Measurements from ENCODE around the gene BTRC. TPM values are rescaled to one million over a fixed set of nuclear protein-coding genes. Genes with fewer than 3 reads are reported as not detected.
"Not testable (repeated sequence)": the region's sequence is repeated elsewhere in the genome, so short reads cannot be mapped to it uniquely, and the experiment has no call there.

BTRC gene
- total RNA-seq, 1 donor from 2014 or later: 19.4 TPM

DNA sequence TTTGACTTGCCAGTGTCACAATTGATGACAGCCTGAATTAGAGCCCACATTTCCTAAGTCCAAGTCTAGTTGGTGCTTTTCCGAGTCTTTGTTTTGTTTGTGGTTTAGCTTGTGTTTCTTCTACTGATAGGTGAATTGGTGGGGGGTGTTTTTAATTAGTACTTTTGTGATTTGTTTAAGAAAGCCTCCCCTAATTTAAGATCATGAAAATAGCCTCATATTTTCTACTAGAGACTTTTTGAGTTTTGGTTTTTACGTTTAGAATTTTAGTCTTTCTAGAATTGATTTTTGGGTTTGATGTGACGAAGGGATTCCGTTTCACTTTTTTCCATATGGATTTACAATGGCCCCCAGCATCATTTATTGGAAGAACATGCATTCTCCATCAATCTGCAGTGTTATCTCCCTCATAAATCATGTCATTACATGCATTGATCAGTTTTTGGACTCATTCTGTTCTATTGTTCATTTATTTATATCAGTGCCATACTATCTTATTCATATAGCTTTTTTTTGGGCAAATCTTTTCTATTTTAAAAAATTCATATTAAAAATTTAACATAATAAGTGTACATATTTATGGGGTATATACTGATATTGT, 32.8 kb downstream of the BTRC start:
- POLR2A ChIA-PET: no interaction called here
- no peak overlapping the region for H3K4me3 Mint-ChIP-seq
- H3K27me3 Mint-ChIP-seq: no peaks in the 10 kb centered on the region
- intact Hi-C loops (cut with micrococcal nuclease): no loop called here
- peaks cover 12% of the 10 kb centered on the region for H3K4me1 Mint-ChIP-seq
- peaks cover 2% of the 10 kb centered on the region for H3K36me3 Mint-ChIP-seq (ENCODE audit: low read depth)
- ATAC-seq (ENCODE audit: low read depth) (no peak), DNase-seq (no peak)
- H3K27ac Mint-ChIP-seq: no peak overlapping the region
- CTCF ChIA-PET: no interaction called here
- H3K9me3 Mint-ChIP-seq: no peaks in the 10 kb centered on the region
- TF ChIP-seq, protein P1, sequence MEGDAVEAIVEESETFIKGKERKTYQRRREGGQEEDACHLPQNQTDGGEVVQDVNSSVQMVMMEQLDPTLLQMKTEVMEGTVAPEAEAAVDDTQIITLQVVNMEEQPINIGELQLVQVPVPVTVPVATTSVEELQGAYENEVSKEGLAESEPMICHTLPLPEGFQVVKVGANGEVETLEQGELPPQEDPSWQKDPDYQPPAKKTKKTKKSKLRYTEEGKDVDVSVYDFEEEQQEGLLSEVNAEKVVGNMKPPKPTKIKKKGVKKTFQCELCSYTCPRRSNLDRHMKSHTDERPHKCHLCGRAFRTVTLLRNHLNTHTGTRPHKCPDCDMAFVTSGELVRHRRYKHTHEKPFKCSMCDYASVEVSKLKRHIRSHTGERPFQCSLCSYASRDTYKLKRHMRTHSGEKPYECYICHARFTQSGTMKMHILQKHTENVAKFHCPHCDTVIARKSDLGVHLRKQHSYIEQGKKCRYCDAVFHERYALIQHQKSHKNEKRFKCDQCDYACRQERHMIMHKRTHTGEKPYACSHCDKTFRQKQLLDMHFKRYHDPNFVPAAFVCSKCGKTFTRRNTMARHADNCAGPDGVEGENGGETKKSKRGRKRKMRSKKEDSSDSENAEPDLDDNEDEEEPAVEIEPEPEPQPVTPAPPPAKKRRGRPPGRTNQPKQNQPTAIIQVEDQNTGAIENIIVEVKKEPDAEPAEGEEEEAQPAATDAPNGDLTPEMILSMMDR (IDR thresholded peaks at IDR 0.05): no peak

DNA sequence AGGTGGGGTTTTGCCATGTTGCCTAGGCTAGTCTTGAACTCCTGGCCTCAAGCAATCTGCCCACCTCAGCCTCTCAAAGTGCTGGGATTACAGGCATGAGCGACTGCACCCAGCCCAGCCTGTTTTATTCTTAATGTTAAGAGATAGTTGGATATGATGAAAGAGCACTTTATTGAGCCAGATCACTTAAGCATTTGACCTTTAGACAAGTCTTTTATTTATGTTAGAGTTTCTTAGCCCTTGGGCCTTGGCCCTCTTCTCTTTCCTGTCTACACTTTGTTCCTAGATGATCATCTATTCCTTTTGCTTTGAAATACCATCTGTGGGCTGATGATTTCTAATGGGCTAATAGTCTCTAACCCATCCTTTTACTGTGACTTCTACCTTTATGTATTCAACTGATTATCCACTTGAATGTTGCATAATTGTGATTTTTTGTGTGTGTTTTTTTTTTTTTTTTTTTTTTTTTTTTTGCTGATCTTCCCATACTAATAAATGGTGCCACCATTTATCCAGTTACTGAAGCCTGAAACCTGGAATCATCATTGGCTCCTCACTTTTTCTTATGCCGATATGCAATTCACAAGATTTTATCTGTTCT, 34.8 kb downstream of the BTRC start:
- no peaks in the 10 kb centered on the region for H3K27me3 Mint-ChIP-seq
- peaks cover 2% of the 10 kb centered on the region for H3K36me3 Mint-ChIP-seq (ENCODE audit: low read depth)
- ATAC-seq (ENCODE audit: low read depth): no peak
- TF ChIP-seq, protein P1 (IDR thresholded peaks at IDR 0.05): no peak
- ChIA-PET CTCF (interaction anchor here (1.1 kb wide), 1 partner anchor 56 kb away, joined by 3 read pairs; no protein-coding TSS in a partner anchor), POLR2A (interaction anchor here (0.6 kb wide), 1 partner anchor 124 kb away, joined by 4 read pairs; no protein-coding TSS in a partner anchor)
- H3K27ac Mint-ChIP-seq: no peak overlapping the region
- no peak for DNase-seq
- intact Hi-C loops (cut with micrococcal nuclease): no loop called here
- H3K9me3 Mint-ChIP-seq: no peaks in the 10 kb centered on the region
- H3K4me1 Mint-ChIP-seq: peaks cover 2% of the 10 kb centered on the region
- no peak overlapping the region for H3K4me3 Mint-ChIP-seq

DNA sequence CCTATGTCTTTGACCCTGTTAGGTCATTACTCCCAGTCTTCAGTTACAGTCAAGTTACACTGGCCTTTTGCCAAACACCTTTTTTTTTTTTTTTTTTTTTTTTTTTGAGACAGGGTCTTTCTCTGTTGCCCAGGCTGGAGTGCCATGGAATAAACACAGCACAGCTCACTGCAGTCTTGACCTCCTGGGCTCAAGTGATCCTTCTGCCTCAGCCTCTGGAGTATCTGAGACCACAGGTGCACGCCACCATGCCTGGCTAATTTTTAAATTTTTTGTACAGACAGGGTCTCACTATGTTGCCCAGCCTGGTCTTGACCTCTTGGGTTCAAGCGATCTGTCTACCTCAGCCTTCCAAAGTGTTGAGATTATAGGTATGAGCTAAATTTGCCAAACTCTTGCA, 35.6 kb downstream of the BTRC start:
- CTCF ChIA-PET; ATAC-seq (ENCODE audit: low read depth); H3K27me3 Mint-ChIP-seq; H3K9me3 Mint-ChIP-seq; H3K4me3 Mint-ChIP-seq; H3K4me1 Mint-ChIP-seq; intact Hi-C loops (cut with micrococcal nuclease); DNase-seq; H3K27ac Mint-ChIP-seq; H3K36me3 Mint-ChIP-seq (ENCODE audit: low read depth): not testable (repeated sequence)
- POLR2A ChIA-PET: interaction anchor here (0.6 kb wide), 1 partner anchor 123 kb away, joined by 4 read pairs; no protein-coding TSS in a partner anchor

DNA sequence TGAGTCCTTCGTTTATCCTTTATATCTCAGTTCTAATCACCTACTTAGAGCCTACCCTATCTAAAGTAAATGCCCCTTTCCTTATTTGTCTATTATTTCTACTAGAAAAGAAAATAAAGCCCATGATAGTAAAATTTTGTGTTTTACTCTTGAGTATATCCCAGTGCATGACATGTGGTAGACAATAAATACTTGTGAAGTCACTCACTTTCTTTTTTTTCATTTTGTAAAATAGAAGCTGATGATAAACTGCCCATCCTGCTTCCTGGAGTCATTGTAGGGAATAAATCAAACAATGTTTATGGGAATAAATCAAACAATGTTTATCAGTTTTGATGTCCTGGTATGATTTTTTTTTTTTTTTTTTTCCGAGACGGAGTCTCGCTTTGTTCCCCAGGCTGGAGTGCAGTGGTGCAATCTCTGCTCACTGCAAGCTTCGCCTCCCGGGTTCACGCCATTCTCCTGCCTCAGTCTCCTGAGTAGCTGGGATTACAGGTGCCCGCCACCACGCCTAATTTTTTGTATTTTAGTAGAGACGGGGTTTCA, 36.1 kb downstream of the BTRC start:
- intact Hi-C loops (cut with micrococcal nuclease): no loop called here
- no peak overlapping the region for H3K27ac Mint-ChIP-seq
- DNase-seq (no peak), ATAC-seq (ENCODE audit: low read depth) (no peak)
- TF ChIP-seq, protein P1 (IDR thresholded peaks at IDR 0.05): no peak
- no peaks in the 10 kb centered on the region for H3K9me3 Mint-ChIP-seq
- no peaks in the 10 kb centered on the region for H3K27me3 Mint-ChIP-seq
- POLR2A ChIA-PET: no interaction called here
- peaks cover 2% of the 10 kb centered on the region for H3K36me3 Mint-ChIP-seq (ENCODE audit: low read depth)
- H3K4me1 Mint-ChIP-seq: no peaks in the 10 kb centered on the region
- H3K4me3 Mint-ChIP-seq: no peak overlapping the region
- CTCF ChIA-PET: no interaction called here

DNA sequence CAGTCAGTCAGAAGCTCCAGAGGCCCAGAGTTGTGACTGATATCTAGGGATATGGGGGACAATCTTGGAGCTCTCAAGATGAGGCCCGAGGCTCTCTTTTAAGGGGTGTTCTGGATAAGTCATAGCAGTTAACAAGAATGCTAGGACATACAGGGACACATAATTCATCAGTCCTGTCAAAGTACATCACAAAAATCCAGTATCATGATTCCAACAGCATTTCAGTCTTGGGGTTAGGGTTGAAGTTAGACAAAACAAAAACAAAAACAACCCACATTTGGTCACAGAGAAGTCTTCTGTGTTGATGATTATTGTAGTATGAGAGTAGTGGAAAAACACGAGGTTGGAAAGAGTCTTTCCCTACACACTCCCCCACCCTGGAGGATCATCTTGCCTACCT, 39.4 kb downstream of the BTRC start:
- Mint-ChIP-seq H3K4me1 (peaks cover 6% of the 10 kb centered on the region), H3K27me3 (no peaks in the 10 kb centered on the region), H3K36me3 (ENCODE audit: low read depth) (peaks cover 2% of the 10 kb centered on the region), H3K4me3 (no peak overlapping the region), H3K27ac (no peak overlapping the region), H3K9me3 (no peaks in the 10 kb centered on the region)
- TF ChIP-seq, protein P1 (IDR thresholded peaks at IDR 0.05): no peak
- ChIA-PET CTCF (no interaction called here), POLR2A (no interaction called here)
- ATAC-seq (ENCODE audit: low read depth) (no peak), DNase-seq (no peak)
- intact Hi-C loops (cut with micrococcal nuclease): no loop called here

Measured in activated B cell treated with CpG ODN at 0.5 μM for 24 hours (primary cell).